A549 (cell line): ENCODE results near the gene MPRIP.

Experiments
- BHLHE40 ChIP-seq: IDR thresholded peaks from 2 replicates; pipeline ENCODE4 v1.6.1; 2012; ENCODE audit warnings: low read depth, low read length, inconsistent platforms
- CTCF ChIP-seq: fragments of >200 bp; sonication (Bioruptor Twin); formaldehyde crosslinking; IDR thresholded peaks from 3 replicates; pipeline ENCODE4 v1.5.1; 2016
- EHMT2 ChIP-seq: fragments of 200-600 bp; sonication (generic); IDR thresholded peaks from 2 replicates; pipeline ENCODE4 v1.6.1; 2016; ENCODE audit warnings: antibody characterized with exemption, low read depth, mild to moderate bottlenecking, moderate library complexity
- EP300 ChIP-seq, 2 experiments: fragments of >200 bp; sonication (Bioruptor Twin); formaldehyde crosslinking; IDR thresholded peaks; 2 replicates in 1 of 2; 3 replicates in 1 of 2; pipeline ENCODE4 v1.6.1; 2016 to 2017
- HEYL ChIP-seq: fragments of 250-450 bp; sonication (Bioruptor Pico); IDR thresholded peaks from 2 replicates; pipeline ENCODE4 v1.8.0; 2021; ENCODE audit warnings: mild to moderate bottlenecking, moderate library complexity
- MYC ChIP-seq: IDR thresholded peaks from 2 replicates; pipeline ENCODE4 v1.6.1; 2012; ENCODE audit warnings: mild to moderate bottlenecking, inconsistent platforms, low read length, improper control_type of control experiment, borderline replicate concordance
- POLR2A ChIP-seq: IDR thresholded peaks from 2 replicates; pipeline ENCODE4 v1.6.1; 2012; ENCODE audit warnings: mild to moderate bottlenecking, low read length
- REST ChIP-seq: fragments of 200-600 bp; sonication (generic); IDR thresholded peaks from 2 replicates; pipeline ENCODE4 v1.6.1; 2016; ENCODE audit warnings: antibody characterized with exemption, mild to moderate bottlenecking, moderate library complexity
- RFX5 ChIP-seq: fragments of 450-650 bp; IDR thresholded peaks from 2 replicates; pipeline ENCODE4 v1.7.1; 2014; ENCODE audit warnings: antibody characterized with exemption, mild to moderate bottlenecking, moderate library complexity
- SREBF2 ChIP-seq: fragments of 450-650 bp; IDR thresholded peaks from 2 replicates; pipeline ENCODE4 v1.6.1; 2014; ENCODE audit warnings: mild to moderate bottlenecking, moderate library complexity
- USF2 ChIP-seq: fragments of 450-650 bp; IDR thresholded peaks from 2 replicates; pipeline ENCODE4 v1.6.1; 2014; ENCODE audit warnings: antibody characterized with exemption

- TF ChIP-seq CTCF (no peak), REST (no peak), SREBF2 (no peak), MYC (no peak), POLR2A (no peak), EP300 (IDR thresholded peaks at IDR 0.05) (no peak), USF2 (no peak), BHLHE40 (no peak), EHMT2 (no peak), RFX5 (no peak), HEYL (no peak)
Observed at GRCh38 chr17:17190188-17190587, 147.9 kb downstream of the MPRIP start.
